ENCODE results near the gene STXBP2. TPM values are rescaled to one million over a fixed set of nuclear protein-coding genes. Genes with fewer than 3 reads are reported as not detected.
A peak's percentile ranks its signal among the peaks of the same experiment; 100 is the strongest.

Gene STXBP2
- total RNA-seq, 1 experiment from 2014 or later: 133 TPM

GRCh38 chr19:7678971-7679751 is 42.3 kb downstream of the STXBP2 start:
- no peaks in the 10 kb centered on the region for H4K20me1 ChIP-seq (ENCODE audit: low read length)
- no peaks in the 10 kb centered on the region for H3F3A ChIP-seq (ENCODE audit: low read length, unreplicated experiment)
- intact Hi-C loops (cut with micrococcal nuclease): loop anchor here (1.0 kb wide), 1 partner anchor 111 kb away; no protein-coding TSS in a partner anchor
- no peak overlapping the region for H3K4me3 ChIP-seq (ENCODE audit: low read length)
- peak; percentile 55 for DNase-seq
- H3K4me1 ChIP-seq (ENCODE audit: insufficient read depth, low read length): peaks cover 25% of the 10 kb centered on the region; the same call in 1 of the 2 replicates
- H3K9me2 ChIP-seq (replicated peaks; ENCODE audit: low read length): no peaks in the 10 kb centered on the region
- H2AFZ ChIP-seq (ENCODE audit: low read length): peak overlapping the region; percentile 44
- H3K36me3 ChIP-seq (ENCODE audit: low read depth, low read length): 0 out of 2 replicates have a peak, but pooled peaks cover 10% of the 10 kb centered on the region
- H3K27ac ChIP-seq (ENCODE audit: low read length): no peak overlapping the region
- no peaks in the 10 kb centered on the region for H3K9me3 ChIP-seq (ENCODE audit: low read length)
- no TSS peak for BruUV-seq (replicated peaks)
- H3K79me2 ChIP-seq (ENCODE audit: low read length): peaks cover 20% of the 10 kb centered on the region
- TF ChIP-seq EZH2phosphoT487 (IDR thresholded peaks at IDR 0.05; ENCODE audit: borderline replicate concordance, low read length): no peak
- TF ChIP-seq, protein P1, sequence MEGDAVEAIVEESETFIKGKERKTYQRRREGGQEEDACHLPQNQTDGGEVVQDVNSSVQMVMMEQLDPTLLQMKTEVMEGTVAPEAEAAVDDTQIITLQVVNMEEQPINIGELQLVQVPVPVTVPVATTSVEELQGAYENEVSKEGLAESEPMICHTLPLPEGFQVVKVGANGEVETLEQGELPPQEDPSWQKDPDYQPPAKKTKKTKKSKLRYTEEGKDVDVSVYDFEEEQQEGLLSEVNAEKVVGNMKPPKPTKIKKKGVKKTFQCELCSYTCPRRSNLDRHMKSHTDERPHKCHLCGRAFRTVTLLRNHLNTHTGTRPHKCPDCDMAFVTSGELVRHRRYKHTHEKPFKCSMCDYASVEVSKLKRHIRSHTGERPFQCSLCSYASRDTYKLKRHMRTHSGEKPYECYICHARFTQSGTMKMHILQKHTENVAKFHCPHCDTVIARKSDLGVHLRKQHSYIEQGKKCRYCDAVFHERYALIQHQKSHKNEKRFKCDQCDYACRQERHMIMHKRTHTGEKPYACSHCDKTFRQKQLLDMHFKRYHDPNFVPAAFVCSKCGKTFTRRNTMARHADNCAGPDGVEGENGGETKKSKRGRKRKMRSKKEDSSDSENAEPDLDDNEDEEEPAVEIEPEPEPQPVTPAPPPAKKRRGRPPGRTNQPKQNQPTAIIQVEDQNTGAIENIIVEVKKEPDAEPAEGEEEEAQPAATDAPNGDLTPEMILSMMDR (conservative IDR thresholded peaks at IDR 0.05; ENCODE audit: low read depth, low read length): peak; percentile 57
- peak overlapping the region; percentile 67 for H3K4me2 ChIP-seq (ENCODE audit: low read length)
- H3K27me3 ChIP-seq (ENCODE audit: low read length): no peaks in the 10 kb centered on the region
- ChIA-PET POLR2A (ENCODE audit: unreplicated experiment) (no interaction called here), CTCF (no interaction called here)
- no peak overlapping the region for H3K9ac ChIP-seq (ENCODE audit: low read length)
- peak; percentile 52 for ATAC-seq

DNA sequence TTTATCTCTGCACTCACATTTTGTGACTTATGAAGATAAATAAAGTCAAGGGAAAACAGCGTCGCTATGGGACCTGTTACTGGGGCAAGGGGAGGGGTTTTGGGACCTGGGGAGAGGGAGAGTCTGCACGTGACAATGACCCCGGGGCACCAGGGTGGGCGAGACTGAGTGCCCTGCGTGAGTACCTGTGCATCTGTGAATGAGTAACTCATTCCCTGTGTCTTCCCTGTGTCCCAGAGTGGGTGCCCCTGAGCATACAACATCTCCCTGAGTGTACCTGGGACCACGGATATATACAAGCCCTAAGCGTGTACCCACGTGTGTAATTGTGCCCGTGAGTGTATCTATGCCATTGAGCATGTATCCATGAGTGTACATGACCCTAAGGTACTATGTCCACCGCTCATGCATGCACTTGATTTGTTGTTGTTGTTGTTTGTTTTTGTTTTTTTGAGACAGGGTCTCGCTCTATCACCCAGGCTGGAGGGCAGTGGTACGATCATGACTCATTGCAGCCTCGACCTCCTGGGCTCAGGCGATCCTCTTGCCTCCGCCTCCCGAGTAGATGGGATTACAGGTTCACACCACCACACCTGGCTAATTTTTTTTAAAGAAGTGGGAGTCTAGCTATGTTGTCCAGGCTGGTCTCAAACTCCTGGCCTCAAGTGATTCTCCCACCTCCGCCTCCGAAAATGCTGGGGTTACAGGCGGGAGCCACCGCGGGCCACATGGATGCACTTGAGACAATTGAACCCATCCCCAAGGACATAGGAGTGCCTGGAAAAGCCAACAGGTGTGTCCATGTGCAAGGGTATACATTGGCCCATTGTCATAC is 43.1 kb downstream of the STXBP2 start:
- H3K27me3 ChIP-seq (ENCODE audit: low read length): no peaks in the 10 kb centered on the region
- POLR2A ChIA-PET (ENCODE audit: unreplicated experiment): no interaction called here
- no peak for DNase-seq
- peak overlapping the region; percentile 88 for H2AFZ ChIP-seq (ENCODE audit: low read length)
- no peak for ATAC-seq
- 0 out of 2 replicates have a peak, but pooled peaks cover 10% of the 10 kb centered on the region for H3K36me3 ChIP-seq (ENCODE audit: low read depth, low read length)
- BruUV-seq (replicated peaks): TSS peak; percentile 86
- H3F3A ChIP-seq (ENCODE audit: low read length, unreplicated experiment): no peaks in the 10 kb centered on the region
- H3K9ac ChIP-seq (ENCODE audit: low read length): peak overlapping the region; percentile 98
- intact Hi-C loops (cut with micrococcal nuclease): loop anchor here (1.0 kb wide), 3 partner anchors 28 to 119 kb away; no protein-coding TSS in a partner anchor
- H3K4me2 ChIP-seq (ENCODE audit: low read length): peak overlapping the region; percentile 98
- peaks cover 20% of the 10 kb centered on the region for H3K79me2 ChIP-seq (ENCODE audit: low read length)
- peaks cover 25% of the 10 kb centered on the region; the same call in 1 of the 2 replicates for H3K4me1 ChIP-seq (ENCODE audit: insufficient read depth, low read length)
- H3K9me3 ChIP-seq (ENCODE audit: low read length): no peaks in the 10 kb centered on the region
- H3K9me2 ChIP-seq (replicated peaks; ENCODE audit: low read length): no peaks in the 10 kb centered on the region
- H4K20me1 ChIP-seq (ENCODE audit: low read length): no peaks in the 10 kb centered on the region
- CTCF ChIA-PET: interaction anchor here (1.0 to 2.2 kb wide), 6 partner anchors 19 to 120 kb away, joined by 3 to 48 read pairs (median 4); no protein-coding TSS in a partner anchor
- H3K4me3 ChIP-seq (ENCODE audit: low read length): peak overlapping the region; percentile 97
- TF ChIP-seq EZH2 (IDR thresholded peaks at IDR 0.05; ENCODE audit: low read length, unreplicated experiment): no peak
- TF ChIP-seq, protein P1 (conservative IDR thresholded peaks at IDR 0.05; ENCODE audit: low read depth, low read length): no peak
- TF ChIP-seq EZH2phosphoT487 (IDR thresholded peaks at IDR 0.05; ENCODE audit: borderline replicate concordance, low read length): no peak
- H3K27ac ChIP-seq (ENCODE audit: low read length): no peak overlapping the region

Measured in PC-3 (cell line).